ENCODE data around the gene KCNQ1.

The KCNQ1 gene

DNA sequence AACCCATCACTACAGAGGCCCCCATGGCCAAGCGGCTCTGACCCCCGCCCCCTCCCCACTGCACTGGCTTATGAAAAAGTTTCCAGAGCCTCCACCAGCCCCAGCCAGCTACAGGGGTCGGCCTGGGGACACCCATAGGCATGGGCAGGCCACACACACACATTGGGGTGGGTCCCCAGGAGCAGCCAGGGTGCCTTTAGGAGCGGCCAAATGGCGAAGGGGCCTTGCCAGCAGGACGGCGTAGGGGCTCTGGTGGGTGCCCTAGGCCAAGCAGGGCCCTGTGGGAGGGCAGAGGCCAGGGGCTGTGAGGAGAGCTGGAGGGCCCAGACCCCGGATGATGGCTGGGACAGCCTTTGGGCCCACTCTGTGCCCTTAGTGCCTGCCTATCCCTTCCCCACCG is 34.2 kb upstream of the KCNQ1 start:
- no peak for DNase-seq (ENCODE audit: low read depth in 4 of 4, low spot score in 1 of 4)

DNA sequence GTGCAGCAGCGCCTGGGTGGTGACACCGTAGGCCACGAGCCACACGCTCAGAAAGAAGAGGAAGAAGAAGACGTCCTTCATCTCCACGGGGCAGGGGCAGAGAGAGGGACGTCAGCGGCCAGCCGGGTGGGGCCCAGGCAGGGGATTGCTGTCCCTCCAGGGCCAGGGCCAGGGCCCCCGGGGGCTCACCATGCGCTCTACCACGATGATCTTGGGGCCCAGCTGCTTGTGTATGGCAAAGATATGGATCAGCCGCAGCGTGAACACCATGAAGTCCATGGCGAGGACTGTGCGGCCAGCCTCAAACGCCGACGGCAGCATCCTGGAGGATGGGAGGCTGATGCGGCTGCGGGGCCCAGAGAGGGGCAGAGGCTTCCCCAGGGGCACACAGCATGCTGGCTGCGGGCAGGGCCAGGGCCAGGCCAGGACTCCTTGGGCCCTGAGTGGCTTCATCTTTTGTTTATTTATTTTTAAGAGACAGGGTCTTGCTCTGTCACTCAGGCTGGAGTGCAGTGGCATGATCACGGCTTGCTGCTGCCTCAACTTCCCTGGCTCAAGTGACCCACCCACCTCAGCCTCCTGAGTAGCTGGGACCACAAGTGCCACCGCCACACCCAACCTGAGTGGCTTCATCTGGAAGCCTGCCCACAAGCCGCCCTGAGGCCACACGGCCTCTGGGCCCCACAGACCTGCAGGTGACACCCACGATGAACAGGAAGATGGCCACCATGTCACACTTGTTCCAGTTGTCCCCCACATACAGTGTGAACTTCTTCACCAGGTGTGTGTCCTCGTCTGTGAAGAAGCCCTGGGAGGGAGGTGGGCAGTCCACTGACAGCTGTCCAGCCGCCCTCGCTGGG is 33.1 kb upstream of the KCNQ1 start:
- no peak for DNase-seq (ENCODE audit: low read depth in 4 of 4, low spot score in 1 of 4)

DNA sequence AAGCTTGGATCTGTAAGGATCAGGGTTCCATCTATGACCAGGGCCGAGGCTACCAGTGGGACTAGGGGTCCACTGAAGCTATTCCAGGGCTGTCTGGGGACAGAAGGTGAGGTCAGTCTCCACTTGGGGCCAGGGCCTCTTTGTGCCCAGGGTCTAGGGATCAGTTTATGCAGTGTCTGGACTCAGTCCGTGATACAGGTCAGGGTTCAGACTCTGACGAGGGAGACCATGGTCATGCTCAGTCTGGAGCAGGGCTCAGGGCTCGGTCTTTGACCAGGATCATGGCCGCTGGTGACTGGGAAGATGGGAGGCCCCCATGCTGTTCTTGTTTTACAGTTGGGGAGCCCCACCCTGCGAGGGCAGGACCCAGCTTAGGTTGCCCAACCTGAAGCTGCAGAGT is 32.5 kb upstream of the KCNQ1 start:
- DNase-seq (ENCODE audit: low read depth in 4 of 4, low spot score in 1 of 4): no peak

GRCh38 chr11:2413742-2414579 is 30.8 kb upstream of the KCNQ1 start:
- no peak for DNase-seq (ENCODE audit: low read depth in 4 of 4, low spot score in 1 of 4)

DNA sequence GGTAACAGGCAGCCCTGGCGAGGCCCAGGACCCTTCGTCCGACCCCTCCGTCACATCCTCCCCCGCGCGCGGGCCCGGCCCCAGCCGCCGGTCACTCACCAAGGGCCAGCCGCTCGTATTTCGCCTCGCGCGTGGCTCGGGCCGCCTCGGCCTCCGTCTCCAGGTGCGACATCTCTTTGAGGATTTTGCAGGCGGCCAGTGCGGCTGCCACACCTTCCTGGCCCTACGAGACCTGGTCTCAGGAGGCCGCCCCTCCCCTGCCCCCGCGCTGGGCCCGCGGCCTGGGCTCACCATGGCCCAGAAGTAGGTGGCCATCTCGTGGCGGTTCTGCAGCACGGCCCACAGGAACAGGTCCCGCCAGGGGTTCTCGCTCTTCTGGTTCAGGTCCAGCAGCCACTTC is 30.2 kb upstream of the KCNQ1 start:
- no peak for DNase-seq (ENCODE audit: low read depth in 4 of 4, low spot score in 1 of 4)

GRCh38 chr11:2415171-2415570 is 29.6 kb upstream of the KCNQ1 start:
- DNase-seq (ENCODE audit: low read depth in 4 of 4, low spot score in 1 of 4): no peak

GRCh38 chr11:2415601-2416380 is 29.0 kb upstream of the KCNQ1 start:
- no peak for DNase-seq (ENCODE audit: low read depth in 4 of 4, low spot score in 1 of 4)

GRCh38 chr11:2416765-2417164 is 28.0 kb upstream of the KCNQ1 start:
- DNase-seq (ENCODE audit: low read depth in 4 of 4, low spot score in 1 of 4): no peak

GRCh38 chr11:2417856-2418692 is 26.7 kb upstream of the KCNQ1 start:
- DNase-seq (ENCODE audit: low read depth in 4 of 4, low spot score in 1 of 4): no peak

- DNase-seq (ENCODE audit: low read depth in 4 of 4, low spot score in 1 of 4): no peak
Measured at GRCh38 chr11:2418693-2419360, 26.0 kb upstream of the KCNQ1 start.

DNA sequence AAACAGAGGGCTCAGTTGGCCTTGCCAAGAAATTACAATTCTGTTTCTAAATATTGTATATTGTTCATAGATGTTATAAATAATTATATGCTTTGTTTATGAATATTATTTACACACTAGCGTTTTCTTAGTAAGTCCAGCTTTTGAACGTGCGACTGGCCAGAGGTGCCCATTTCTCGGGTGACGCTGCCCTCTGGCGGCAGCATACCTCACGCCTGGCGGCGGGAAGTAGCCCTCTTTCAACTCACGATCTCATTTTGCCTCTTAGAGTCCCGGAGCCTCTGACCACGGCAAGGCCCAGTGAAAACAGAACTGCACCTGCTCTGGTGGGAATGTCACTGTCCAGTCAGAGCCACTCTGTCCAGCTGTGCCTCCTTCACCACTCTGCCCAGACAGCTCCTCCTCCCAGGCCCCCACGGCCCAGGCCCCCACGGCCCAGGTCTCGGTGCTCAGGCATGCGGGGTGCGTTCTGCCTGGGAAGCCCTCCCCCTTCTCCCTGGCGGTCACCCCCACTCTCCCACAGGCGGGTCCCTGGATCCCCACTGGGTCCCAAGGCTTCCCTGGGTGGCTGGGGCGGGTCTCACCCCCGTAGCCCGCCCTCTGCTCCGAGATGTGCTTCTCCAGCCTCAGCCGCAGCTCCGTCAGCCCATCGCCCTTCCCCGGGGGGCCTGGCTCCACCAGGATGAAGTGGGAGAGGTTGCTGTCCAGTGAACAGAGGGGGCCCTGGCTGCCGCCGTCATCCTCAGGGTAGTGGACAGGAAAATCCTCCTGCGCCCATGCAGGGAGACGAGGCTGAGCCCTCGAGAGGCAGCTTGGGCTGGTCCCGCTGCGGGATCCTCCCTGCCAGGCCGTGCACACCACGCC is 24.9 kb upstream of the KCNQ1 start:
- DNase-seq (ENCODE audit: low read depth in 4 of 4, low spot score in 1 of 4): peak in 1 of 4 experiments; percentile 30

DNA sequence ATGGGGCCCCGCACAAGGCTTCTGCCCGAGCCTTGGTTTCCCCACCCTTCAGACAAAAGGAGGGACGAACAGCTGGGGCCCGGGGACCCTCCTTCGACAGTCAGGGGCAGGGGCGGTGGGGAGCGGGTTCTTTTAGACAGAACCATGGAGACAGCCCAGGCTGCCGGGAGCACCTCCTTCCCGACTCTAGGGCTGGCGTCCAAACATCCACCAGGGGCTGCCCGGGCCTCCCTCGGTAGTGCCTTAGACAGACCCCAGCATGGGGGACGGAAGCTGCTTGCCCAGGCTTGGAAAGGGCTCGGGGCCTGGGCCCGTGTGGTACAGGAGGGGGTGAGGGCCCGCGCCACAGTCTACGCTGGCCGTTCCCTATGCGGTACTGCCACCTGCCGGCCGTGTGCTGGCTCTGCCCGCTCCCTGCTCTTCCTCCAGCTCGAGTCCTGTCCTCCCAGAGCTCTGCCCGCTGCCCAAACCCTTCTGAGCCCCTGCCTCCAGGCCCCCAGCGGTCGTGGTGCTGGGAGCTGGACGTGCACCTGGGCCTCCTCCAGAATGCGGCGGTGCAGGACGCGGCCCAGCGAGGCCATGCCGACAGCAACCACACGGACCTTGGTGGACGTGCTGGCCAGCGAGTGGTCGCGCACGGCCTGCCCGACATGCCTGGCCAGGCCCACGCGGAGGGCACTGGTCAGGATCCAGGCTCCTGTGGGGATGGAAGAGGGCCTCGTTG is 24.1 kb upstream of the KCNQ1 start:
- peak; percentile 54 to 59 (median 56) for DNase-seq (ENCODE audit: low read depth in 4 of 4, low spot score in 1 of 4)

- no peak for DNase-seq (ENCODE audit: low read depth in 4 of 4, low spot score in 1 of 4)
Measured at GRCh38 chr11:2421226-2421994, 23.4 kb upstream of the KCNQ1 start.

DNA sequence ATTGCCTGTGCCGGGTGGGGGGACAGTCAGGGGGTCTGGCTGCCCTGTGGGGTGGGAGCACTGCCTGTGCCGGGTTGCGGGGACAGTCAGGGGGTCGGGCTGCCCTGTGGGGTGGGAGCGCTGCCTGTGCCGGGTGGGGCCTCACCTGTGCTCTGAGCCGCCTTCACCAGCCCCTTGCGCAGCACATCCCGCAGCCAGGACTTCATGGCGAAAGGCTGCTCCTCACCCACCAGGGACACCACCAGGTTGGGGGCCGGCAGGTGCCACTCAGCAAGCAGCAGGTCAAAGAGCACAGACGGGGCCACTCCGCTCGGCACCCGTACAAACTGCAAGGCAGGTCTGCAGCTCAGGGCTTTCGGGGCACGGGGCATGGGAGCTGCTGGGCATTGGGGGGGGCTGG is 22.8 kb upstream of the KCNQ1 start:
- DNase-seq (ENCODE audit: low read depth in 4 of 4, low spot score in 1 of 4): no peak

DNA sequence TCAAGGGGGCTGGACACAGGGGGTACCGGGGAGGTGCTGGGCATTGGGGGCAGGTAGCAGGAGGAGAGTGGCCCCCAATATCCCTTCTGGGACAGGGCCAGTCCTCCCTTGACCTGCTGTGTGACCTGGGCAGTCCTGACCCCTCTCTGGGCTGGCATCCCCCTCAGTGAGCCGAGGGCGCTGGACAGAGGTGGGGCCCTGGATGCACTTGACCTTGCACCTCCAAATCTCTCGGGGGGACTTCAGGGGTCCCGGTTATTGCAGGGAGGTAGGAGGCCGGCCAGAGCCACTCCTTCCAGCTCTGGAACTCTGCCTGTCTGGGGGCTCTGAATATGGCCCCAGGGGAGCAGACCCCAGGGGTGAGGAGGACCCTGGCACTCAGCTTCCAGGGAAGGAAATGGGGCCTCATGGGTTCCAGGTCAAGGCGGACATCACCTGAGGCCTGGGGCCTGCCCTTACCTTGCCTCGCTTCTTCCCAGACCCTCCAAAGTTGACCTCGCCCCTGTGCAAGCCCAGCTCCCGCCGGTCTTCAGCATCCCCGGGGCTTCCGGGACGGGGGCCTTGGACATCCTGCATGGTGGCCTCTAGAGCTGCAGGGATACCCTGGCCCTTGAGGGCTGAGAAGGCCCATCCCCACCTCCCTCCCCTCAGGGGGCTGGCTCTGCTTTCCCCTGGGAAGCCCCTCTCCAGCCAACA is 22.2 kb upstream of the KCNQ1 start:
- DNase-seq (ENCODE audit: low read depth in 4 of 4, low spot score in 1 of 4): no peak

DNA sequence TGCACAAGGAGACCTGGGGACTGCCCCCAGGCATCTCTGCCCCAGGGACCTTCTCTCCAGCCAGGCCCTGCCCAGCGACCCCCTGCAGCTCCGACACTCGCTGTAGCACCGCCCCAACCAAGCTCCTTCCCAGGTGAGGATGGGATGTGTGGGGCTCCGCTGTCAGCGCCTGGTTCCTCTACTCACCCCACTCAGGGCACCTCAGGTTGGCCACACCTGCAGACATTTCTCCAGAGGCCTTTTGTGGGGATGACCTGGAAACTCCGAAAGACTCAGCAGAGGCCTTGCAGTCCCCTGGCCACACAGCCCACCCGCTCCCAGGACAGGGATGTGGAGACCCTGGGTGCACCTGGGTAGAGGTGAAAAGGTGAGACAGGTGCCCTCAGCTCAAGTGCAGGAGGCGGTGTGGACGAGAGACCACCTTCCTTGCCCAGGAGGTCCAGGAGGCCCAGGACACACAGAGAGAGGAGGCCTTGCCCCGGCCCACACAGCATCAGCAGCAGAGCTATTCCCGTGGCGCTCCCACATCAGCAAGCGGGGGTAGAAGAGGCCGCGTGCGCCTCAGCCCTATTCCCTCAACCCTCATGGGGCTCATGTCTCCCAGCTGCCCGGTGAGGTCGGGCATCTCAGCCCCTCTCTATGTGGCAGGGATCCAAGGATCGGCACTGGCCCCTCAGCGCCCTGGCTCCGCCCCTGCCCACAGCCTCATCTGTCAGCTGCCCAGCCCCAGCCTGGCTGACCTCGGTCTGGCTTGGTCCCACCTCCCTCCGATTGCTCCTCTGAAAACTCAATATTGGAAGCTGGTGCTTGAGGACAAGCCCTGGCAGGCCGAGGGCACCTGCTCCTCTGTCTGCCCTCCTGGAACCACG is 21.4 kb upstream of the KCNQ1 start:
- DNase-seq (ENCODE audit: low read depth in 4 of 4, low spot score in 1 of 4): no peak
